HG02943 (cell line): ENCODE data around the gene ZNF140.

ENCODE experiments used
- ATAC-seq: cut with Tn5 transposase; IDR thresholded peaks from one replicate; pipeline ENCODE4 v1.9.1; 2021; ENCODE audit warnings: mild to moderate bottlenecking, low read depth, moderate library complexity; ENCODE audit not compliant: unreplicated experiment

Gene ZNF140

GRCh38 chr12:133129368-133130037 lies 48.8 kb downstream of the ZNF140 start:
- ATAC-seq: peak; percentile 27

- peak; percentile 90 for ATAC-seq
Observed at GRCh38 chr12:133130038-133130807, 49.5 kb downstream of the ZNF140 start, which contains the start of the genes ZNF10 and ZNF891. Gene ZNF10, plus strand, starts transcription at chr12:133130627. Its CDS starts 13,866 bp downstream, at chr12:133144493. Gene ZNF891, minus strand, starts transcription at chr12:133130274. Its CDS starts 8,356 bp downstream, at chr12:133121918.

GRCh38 chr12:133130808-133131128 lies 50.0 kb downstream of the ZNF140 start:
- no peak for ATAC-seq

- no peak for ATAC-seq
Observed at GRCh38 chr12:133135747-133136146, 55.0 kb downstream of the ZNF140 start.

GRCh38 chr12:133145981-133146380 lies 65.3 kb downstream of the ZNF140 start:
- no peak for ATAC-seq

GRCh38 chr12:133156125-133156690 lies 75.5 kb downstream of the ZNF140 start:
- no peak for ATAC-seq
